Cerebellar nuclear complex (tissue), 1 donor: ENCODE results near the gene DPP6.

Experiments used
- DNase-seq, 2 experiments: peaks; one replicate each; lab custom pipeline; 2025; lab: John Stamatoyannopoulos, UW

DPP6 gene

DNA sequence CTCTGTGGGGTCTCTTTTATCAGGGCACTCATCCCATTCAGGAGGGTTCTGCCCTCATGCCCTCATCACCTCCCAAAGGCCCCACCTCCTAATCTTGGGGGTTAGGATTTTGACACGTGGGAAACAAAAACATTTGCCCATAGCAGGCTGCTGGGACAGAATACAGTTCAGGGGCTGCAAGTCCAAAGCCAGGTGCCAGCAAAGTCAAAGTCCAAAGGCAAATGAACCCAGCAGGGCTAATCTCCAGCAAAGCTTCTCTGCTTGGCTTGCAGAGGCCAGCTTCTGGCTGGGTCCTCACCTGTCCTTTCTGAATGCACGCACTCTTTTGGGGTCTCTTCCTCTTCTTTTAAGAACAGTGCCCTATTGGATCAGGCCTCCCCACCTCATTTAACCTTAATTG lies 359.9 kb downstream of the DPP6 start:
- no peak for DNase-seq

DNA sequence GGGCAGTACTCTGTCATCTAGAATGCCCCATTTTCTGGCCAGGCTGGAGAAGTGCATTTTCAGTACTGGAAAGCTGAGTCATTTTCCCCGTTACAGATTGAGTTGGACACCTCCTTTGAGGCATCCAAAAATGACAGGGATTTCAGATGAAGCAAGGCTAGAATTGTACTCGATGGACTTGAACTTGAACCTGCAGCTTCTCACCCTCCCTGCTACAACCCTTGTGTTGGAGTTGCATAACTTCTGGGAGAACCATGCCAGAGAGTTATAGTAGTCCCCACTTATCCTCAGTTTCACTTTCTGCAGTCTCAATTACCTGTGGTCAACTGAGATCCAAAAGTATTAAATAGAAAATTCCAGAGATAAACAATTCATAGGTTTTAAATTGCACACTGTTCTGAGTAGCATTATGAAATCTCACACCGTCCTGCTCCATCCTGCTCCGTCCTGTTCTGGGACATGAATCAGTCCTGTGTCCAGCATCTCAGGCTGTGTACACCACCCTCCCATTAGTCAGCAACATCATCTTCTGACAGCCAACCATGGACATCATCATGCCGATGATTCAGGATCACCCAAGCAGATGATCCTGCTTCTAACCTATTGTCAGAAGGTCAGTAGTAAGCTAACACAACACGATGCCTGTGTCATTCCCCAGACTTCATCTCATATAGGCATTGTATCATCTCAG lies 363.7 kb downstream of the DPP6 start:
- DNase-seq = no peak

DNA sequence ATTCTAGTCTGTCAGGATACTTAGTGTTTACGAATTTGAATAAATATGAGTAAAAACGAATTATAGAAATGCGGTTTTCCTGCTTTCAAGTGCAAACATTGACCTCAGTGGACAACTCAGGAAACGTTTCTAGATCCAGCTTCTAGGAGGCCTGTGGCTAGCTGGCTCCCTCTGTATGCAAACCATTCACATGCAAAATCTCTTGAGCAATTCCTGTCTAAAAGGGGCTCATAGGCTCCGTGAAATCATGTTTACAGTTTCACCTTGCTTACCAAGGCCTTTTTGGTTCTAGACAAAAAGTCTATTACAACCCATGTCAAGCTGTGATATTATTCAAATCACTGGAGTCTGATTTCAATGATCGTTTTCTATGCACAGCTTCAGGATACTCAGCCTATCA lies 364.5 kb downstream of the DPP6 start:
- no peak for DNase-seq

DNA sequence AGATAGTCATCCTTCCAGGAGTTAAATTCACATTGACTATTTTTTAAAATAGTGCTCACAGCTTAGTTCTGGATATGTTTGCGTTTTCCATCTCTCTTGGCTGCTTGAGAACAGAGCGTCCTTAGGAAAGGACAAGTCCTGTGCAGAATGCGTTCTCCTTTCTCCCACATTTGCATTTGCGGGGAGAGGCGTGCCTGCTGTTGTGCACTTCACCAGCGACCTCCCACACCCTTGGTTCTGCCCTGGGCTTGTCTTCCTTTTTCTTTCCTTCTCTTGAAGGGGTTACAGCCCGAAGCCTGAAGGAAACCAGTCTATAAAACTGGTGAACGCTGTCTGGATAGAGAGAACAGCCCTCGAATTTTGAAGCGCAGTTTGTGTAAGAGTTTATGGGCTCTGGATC lies 367.1 kb downstream of the DPP6 start:
- no peak for DNase-seq

DNA sequence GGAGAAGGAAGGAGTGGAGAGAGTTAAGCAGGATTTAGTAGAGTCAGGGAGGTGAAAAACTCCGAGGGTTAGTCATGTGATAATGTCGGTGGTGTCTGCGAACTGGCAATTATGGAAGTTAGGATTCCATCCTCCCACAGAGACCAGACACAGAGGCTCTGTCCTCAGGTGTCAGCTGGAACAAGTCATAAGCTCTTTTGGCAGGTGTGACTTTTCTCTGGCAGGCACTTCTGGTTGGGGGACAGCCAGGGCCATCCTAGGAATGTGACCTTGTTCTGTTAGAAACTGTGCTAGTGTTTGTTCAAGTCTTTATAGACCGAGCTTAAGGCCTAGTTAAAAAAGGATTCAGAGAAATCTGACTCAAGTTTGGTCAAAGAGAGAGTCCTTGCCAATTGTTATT lies 371.0 kb downstream of the DPP6 start:
- no peak for DNase-seq

DNA sequence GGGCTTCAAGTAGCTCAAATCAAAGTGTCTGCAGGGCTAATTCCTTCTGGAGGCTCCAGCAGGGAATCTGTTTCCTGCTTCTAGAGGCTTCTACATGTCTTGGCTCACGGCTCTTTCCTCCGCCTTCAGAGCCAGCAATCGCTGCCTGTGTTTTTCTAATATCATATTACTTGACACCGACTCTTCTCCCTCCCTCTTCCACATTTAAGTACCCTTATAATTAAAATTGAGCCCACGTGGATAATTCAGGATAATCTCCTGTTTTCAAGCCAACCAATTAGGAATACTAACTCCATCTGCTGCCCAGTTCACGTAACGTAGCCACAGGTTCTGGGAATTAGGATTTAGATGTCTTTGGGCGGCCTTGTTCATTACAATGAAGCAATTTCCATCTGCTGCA lies 372.2 kb downstream of the DPP6 start:
- DNase-seq = no peak

- no peak for DNase-seq
These were observed 373.1 kb downstream of the DPP6 start for GRCh38 chr7:154425271-154425670.

- DNase-seq = no peak
These were observed 374.6 kb downstream of the DPP6 start for GRCh38 chr7:154426778-154427177.

DNA sequence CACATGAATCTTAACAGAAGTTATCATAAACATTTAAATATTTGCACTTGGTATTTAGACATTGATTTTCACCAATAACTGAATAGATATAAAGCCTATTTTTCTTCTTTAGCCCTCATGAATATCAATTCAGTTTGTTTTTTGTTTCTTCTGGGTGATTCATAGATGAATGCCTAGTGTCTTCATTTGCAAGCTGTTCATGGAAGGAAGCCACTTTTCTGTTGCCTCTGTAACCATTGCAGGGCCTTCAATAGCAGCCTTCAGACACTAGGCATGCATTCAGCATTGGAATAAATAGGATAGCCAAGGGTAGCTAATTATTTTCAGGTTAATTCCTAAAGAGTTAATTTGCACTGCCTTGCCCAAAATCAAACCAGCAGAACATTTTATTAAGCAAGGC lies 375.3 kb downstream of the DPP6 start:
- DNase-seq = no peak

DNA sequence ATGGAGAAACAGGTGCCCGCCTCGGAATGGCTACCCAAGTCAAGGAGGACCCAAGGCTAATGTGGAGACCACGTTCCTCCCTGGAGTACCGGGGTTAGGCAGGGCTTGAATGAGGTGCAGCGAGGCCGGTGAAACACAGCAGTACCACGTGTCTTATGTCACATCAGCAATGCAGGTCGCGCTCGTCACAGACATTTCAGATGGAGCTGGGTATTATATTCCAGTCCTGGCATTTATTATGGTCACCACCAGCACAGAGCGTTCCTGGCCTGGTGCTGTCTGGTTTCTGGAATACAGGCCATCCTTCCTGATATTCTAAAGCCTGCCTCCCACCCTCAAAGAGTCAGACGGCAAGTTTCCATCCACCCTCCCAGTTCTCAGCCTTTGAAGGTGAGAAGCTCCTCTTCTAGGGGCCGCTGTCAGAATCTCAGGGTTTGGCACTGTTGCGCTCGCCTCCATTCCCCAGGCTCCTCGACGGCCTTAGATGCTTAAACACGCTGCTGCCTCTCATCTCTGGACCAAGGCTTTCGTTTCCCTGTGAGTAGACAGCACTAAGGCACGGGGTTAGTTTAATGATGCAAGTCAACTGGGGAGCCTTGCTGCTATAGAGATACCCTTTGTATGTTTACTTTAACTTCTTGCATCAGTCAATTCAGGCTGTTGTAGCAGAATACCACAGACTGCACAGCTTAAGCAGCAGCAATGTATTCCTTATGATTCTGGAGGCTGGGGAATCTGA lies 377.6 kb downstream of the DPP6 start:
- no peak for DNase-seq

DNA sequence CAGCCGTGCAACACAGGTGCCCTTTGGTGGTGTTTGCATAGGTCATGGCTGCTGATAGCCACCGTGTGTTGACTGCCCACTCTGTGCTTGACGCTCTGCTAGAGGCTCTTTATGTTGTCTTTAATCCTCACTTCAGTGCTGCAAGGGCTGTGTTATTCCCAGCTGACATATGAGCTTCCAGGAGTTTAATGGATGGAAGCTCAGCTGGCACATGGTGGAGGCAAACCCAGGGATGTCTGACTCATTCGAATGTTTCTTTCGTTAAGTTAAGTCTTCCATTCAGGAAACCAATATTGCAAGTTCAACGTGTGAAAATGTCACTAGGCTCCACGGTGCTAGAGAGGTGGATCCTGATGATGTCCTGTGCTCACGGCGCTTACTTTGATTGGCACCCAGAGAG lies 378.4 kb downstream of the DPP6 start:
- no peak for DNase-seq

DNA sequence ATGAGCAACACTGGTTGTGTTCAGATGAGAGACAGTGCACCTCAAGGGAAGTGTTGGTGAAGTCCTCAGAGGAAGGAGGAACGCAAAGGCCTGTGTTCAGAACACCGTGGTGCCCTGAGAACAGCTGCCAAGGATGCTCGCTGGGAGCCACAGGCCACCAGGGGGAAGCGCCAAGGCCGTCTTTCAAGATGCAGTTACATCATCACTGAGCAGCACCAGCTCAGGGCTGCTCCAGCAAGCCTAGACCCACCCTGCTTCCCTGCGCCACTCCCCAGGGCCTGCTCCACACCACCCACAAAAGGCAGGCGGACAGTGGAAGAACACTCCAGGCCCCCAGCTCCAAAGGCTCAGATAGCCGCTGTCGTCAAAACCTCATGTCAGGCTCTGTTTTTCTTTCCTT lies 378.8 kb downstream of the DPP6 start:
- no peak for DNase-seq

DNA sequence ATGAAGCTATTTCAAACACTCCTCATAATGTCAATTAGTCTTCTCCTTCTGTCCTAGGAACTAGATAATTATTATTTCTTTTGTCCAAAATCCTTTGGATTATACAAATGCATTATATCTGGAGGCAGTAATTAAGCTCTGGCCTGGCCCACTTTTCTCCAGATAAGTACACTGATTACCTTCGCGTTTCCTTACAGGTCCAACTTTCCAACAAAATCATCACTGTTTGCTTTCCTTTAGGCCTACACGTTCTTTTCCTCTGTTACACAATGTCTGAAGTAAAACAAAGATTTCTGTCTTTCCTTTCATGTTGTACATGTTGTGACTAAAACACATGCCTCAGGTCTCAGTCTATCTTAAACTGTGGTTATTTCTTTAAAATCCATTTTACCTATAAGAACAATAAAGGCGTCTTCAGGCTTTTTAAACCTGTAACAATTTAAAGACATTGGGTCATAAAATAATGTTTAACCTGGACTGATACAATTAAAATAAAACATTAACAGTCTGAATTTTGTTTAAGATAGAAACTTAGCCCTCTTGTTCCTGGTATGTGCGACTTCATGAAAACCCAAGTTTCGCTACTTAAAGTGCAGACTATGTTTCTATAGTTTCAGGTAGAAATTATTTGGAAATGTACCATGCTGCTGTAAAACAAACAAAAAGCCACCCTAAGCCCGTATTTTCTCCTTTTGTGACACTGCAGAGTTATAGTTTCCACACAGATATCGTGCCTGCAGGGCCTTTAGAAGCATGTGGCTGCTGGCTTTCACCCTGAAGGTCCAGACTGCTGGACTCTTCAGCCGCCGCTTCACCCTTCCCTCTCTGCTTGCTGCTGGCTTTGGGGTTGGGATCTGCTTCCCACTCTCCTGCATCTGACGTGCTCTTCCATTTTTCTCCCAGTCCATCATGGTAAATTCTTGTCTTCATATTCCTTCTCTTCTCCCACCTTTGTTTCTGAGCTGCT lies 381.7 kb downstream of the DPP6 start:
- DNase-seq = no peak

DNA sequence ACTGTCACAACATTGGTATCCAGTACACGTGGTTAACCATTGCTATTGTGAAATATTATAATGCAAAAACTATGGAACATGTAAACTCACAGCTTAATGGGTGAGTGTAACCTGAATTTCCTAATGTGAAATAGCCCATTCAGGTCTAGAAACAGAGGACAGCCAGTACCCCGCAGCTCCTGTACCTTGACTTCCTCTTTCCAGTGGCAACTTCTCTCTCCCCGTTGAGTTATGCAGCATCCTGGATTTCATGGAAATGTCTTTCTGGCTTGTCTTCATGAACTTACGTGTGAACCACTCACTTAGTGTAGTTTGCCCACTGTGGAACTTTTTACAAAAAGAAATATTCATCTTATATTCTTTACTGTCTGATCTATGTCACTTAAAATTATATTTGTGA lies 384.4 kb downstream of the DPP6 start:
- DNase-seq = no peak

DNA sequence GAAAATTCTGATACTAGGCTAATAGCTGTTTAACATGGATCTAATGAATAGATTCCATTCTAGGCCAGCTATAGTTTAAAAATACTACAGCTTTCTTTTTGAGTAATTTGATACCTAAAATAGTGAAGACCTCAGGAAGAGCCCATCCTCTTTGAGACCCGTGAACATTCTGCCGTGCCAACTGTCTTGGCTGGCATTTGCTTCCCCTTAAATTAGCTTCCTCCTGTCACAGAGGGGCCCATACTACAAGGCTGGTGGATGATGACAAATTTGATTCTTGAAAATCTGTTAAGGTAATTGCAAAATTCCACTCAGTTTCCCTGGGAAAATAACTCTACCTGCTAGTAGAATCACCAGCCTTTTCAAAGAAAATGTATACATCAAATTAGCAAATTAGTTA lies 385.0 kb downstream of the DPP6 start:
- peak in 1 of 2 experiments; percentile 30 for DNase-seq

GRCh38 chr7:154438571-154439367 lies 386.6 kb downstream of the DPP6 start:
- DNase-seq = peak in 1 of 2 experiments; percentile 63

DNA sequence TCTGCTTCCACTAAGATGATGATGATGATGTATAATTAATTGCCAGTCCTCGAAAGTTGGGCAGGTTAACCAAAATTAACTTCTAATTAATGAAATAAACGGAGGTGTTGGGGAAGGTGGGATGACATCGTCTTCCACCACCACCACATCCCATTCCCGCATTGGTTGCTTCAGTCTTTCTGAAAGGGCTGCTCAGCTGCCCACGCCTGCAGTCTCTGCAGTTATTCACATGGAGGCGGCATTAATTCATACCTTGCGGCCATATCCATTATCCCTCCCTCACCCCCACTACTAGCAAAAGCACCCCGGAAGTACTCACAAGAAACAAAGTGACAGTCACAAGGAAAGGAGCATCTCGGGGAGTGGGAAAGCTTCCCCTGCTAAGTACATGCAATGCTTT lies 387.9 kb downstream of the DPP6 start:
- DNase-seq = no peak

DNA sequence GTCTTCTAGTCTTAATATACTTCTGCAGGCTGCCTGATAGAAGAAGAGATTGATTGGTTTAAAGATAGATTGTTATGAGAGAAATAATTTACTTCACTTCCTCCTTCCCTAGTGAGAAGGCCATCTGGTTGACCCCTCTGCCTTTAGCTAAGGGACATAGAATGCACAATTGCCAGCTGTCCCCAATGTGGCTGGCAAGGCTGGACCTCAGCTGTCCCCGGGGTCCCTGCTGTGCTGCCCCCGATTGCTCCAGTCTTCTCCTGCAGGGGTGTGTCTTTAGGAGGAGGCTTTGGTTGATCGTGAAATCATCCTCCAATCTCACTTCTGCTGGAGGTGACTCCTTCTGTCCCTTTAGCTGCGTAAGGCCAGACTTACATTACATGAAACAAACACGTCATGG lies 388.5 kb downstream of the DPP6 start:
- DNase-seq = peak in 1 of 2 experiments; percentile 26

DNA sequence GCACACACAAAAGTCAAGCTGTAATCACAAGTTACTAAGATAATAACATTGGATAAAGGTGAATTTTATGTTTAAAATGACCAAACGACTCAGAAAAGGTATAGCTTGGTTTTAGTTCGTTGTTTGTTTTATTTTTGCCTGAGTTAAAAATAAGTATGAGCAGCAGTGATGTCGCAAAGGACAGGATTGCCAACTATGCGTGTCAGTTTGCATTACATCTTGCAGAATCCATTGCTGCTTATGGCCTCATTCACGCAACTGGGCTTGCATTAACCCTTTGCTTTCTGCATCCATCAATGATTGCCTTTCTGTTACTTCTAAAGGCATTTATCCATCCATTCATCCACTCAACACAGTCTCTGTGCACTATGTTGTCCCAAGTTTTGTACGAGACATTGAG lies 389.6 kb downstream of the DPP6 start:
- peak in 1 of 2 experiments; percentile 20 for DNase-seq

GRCh38 chr7:154442939-154443338 lies 390.7 kb downstream of the DPP6 start:
- DNase-seq = no peak

- DNase-seq = no peak
These were observed 398.3 kb downstream of the DPP6 start for GRCh38 chr7:154450451-154450850.
